H1 (cell line): Measurements from ENCODE around the gene LMX1B. TPM values are rescaled to one million over a fixed set of nuclear protein-coding genes. Genes with fewer than 3 reads are reported as not detected.

Experiments used
- CTCF ChIA-PET: fragments of 300-600 bp; sonication (Branson Sonifier 250); formaldehyde crosslinking; loops from one replicate; lab custom pipeline; 2021; ENCODE audit not compliant: partially characterized antibody; lab: Charles Lee
- POLR2A ChIA-PET: fragments of 300-600 bp; sonication (Branson Sonifier 250); formaldehyde crosslinking; loops from one replicate; lab custom pipeline; 2021; ENCODE audit warnings: inconsistent platforms; ENCODE audit not compliant: partially characterized antibody; lab: Charles Lee
- DNase-seq, 2 experiments: peaks; one replicate each; pipeline versions ENCODE4 v3.0.0 to v3.0.0-alpha.2; 2010 to 2022; ENCODE audit warnings: low spot score in 2 of 2, low read depth in 1 of 2, mixed read lengths in 1 of 2
- FAIRE-seq: peaks from 2 replicates; lab custom pipeline; 2011; peaks lifted over from hg19 to GRCh38; lab: Jason Lieb, UNC
- H2AFZ ChIP-seq: 2 replicates; pipeline ENCODE4 v1.8.1; 2012; ENCODE audit warnings: low read length, inconsistent platforms
- H2AK5ac ChIP-seq: 2 replicates; pipeline ENCODE4 v1.6.1; 2013; ENCODE audit warnings: low read depth, low read length
- H2BK120ac ChIP-seq: replicated peaks from 2 replicates; pipeline ENCODE3; 2013; ENCODE audit warnings: low read depth, low read length, inconsistent platforms
- H2BK12ac ChIP-seq: 2 replicates; pipeline ENCODE4 v1.6.1; 2013; ENCODE audit warnings: low read depth, low read length
- H2BK15ac ChIP-seq: 2 replicates; pipeline ENCODE4 v1.6.1; 2013; ENCODE audit warnings: low read length
- H2BK20ac ChIP-seq: 2 replicates; pipeline ENCODE4 v1.6.1; 2013; ENCODE audit warnings: low read length
- H2BK5ac ChIP-seq: 2 replicates; pipeline ENCODE4 v1.6.1; 2013; ENCODE audit warnings: low read depth, low read length
- H3K14ac ChIP-seq: 2 replicates; pipeline ENCODE4 v1.6.1; 2013; ENCODE audit warnings: inconsistent platforms; ENCODE audit not compliant: insufficient read length
- H3K18ac ChIP-seq: 2 replicates; pipeline ENCODE4 v1.6.1; 2013; ENCODE audit warnings: low read length; ENCODE audit errors: extremely low read depth
- H3K23ac ChIP-seq: 2 replicates; pipeline ENCODE4 v1.6.1; 2013; ENCODE audit warnings: inconsistent platforms; ENCODE audit not compliant: insufficient read length
- H3K23me2 ChIP-seq: 2 replicates; pipeline ENCODE4 v1.6.1; 2013; ENCODE audit warnings: low read depth, low read length
- H3K27ac ChIP-seq: 2 replicates; pipeline ENCODE4 v1.6.1; 2011; ENCODE audit warnings: low read depth, low read length, inconsistent platforms
- H3K27me3 ChIP-seq, 4 experiments: replicated peaks in 1 of 4; 1 replicate in 1 of 4; 2 replicates in 3 of 4; pipeline versions ENCODE4 v1.6.1 to v1.8.1; 2011 to 2013; ENCODE audit warnings: low read length in 3 of 4, mild to moderate bottlenecking in 3 of 4, inconsistent platforms in 2 of 4, mixed read lengths in 2 of 4, moderate library complexity in 1 of 4; ENCODE audit not compliant: control insufficient read depth in 3 of 4, insufficient read depth in 3 of 4; ENCODE audit errors: extremely low read depth in 1 of 4
- H3K36me3 ChIP-seq, 4 experiments: 2 replicates each; pipeline versions ENCODE4 v1.6.1 to v1.8.1; 2011 to 2013; ENCODE audit warnings: mild to moderate bottlenecking in 4 of 4, low read length in 3 of 4, moderate library complexity in 2 of 4, control low read depth in 1 of 4, inconsistent platforms in 1 of 4; ENCODE audit not compliant: insufficient read depth in 4 of 4, control insufficient read depth in 2 of 4
- H3K4ac ChIP-seq: replicated peaks from 2 replicates; pipeline ENCODE3; 2013; ENCODE audit warnings: low read length, low read depth, mixed read lengths, inconsistent platforms; ENCODE audit not compliant: insufficient read length
- H3K4me1 ChIP-seq, 4 experiments: replicated peaks in 1 of 4; 1 replicate in 1 of 4; 2 replicates in 3 of 4; pipeline versions ENCODE4 v1.6.1 to v1.8.1; 2011 to 2013; ENCODE audit warnings: low read length in 3 of 4, inconsistent platforms in 2 of 4, mixed read lengths in 1 of 4; ENCODE audit not compliant: insufficient read depth in 4 of 4, control insufficient read depth in 3 of 4
- H3K4me2 ChIP-seq, 2 experiments: 2 replicates each; pipeline versions ENCODE4 v1.6.1 to v1.8.1; 2011 to 2013; ENCODE audit warnings: low read depth in 2 of 2, low read length in 2 of 2, control low read depth in 1 of 2, inconsistent platforms in 1 of 2, mild to moderate bottlenecking in 1 of 2; ENCODE audit not compliant: insufficient read depth in 1 of 2
- H3K4me3 ChIP-seq, 4 experiments: fragments of 200-600, 300-600 bp in 1 of 4; sonication (generic), shearing (Covaris generic), sonication (Bioruptor Twin) in 1 of 4; 2 replicates each; pipeline versions ENCODE4 v1.5.1 to v1.8.1; 2011 to 2016; ENCODE audit warnings: low read length in 4 of 4, low read depth in 3 of 4, control low read depth in 2 of 4, inconsistent platforms in 2 of 4, mild to moderate bottlenecking in 2 of 4, mixed read lengths in 1 of 4, moderate library complexity in 1 of 4; ENCODE audit not compliant: insufficient read depth in 2 of 4; ENCODE audit errors: extremely low read depth in 1 of 4
- H3K56ac ChIP-seq: replicated peaks from 2 replicates; pipeline ENCODE3; 2013; ENCODE audit warnings: low read depth, mild to moderate bottlenecking, mixed read lengths, low read length, inconsistent platforms; ENCODE audit not compliant: insufficient read length
- H3K79me1 ChIP-seq: 2 replicates; pipeline ENCODE4 v1.6.1; 2013; ENCODE audit warnings: low read depth, low read length, control low read depth
- H3K79me2 ChIP-seq, 2 experiments: 2 replicates each; pipeline versions ENCODE4 v1.6.1 to v1.8.1; 2012 to 2013; ENCODE audit warnings: low read length in 2 of 2, mild to moderate bottlenecking in 2 of 2, inconsistent platforms in 1 of 2; ENCODE audit not compliant: insufficient read depth in 2 of 2, control insufficient read depth in 1 of 2
- H3K9ac ChIP-seq, 4 experiments: replicated peaks in 1 of 4; 1 replicate in 1 of 4; 2 replicates in 3 of 4; pipeline versions ENCODE4 v1.6.1 to v1.8.1; 2011 to 2013; ENCODE audit warnings: low read depth in 3 of 4, low read length in 3 of 4, control low read depth in 2 of 4, mild to moderate bottlenecking in 2 of 4, moderate library complexity in 2 of 4, inconsistent platforms in 1 of 4; ENCODE audit errors: extremely low read depth in 1 of 4
- H3K9me3 ChIP-seq, 2 experiments: 2 replicates each; pipeline versions ENCODE4 v1.6.1 to v1.8.1; 2012 to 2013; ENCODE audit warnings: mild to moderate bottlenecking in 2 of 2, moderate library complexity in 2 of 2, control low read depth in 1 of 2, inconsistent platforms in 1 of 2, low read depth in 1 of 2, low read length in 1 of 2, mixed read lengths in 1 of 2; ENCODE audit not compliant: insufficient read depth in 2 of 2
- H4K20me1 ChIP-seq, 2 experiments: replicated peaks in 1 of 2; 2 replicates each; pipeline versions ENCODE3 to v1.8.1; 2011 to 2013; ENCODE audit warnings: inconsistent platforms in 2 of 2, low read length in 2 of 2, mild to moderate bottlenecking in 1 of 2; ENCODE audit not compliant: insufficient read depth in 2 of 2, control insufficient read depth in 1 of 2
- H4K5ac ChIP-seq: 2 replicates; pipeline ENCODE4 v1.6.1; 2013; ENCODE audit warnings: low read length, low read depth, mixed read lengths, inconsistent platforms; ENCODE audit not compliant: insufficient read length
- H4K8ac ChIP-seq: 2 replicates; pipeline ENCODE4 v1.8.0; 2013; ENCODE audit warnings: mild to moderate bottlenecking, moderate library complexity, low read length, inconsistent platforms; ENCODE audit not compliant: insufficient read depth; ENCODE audit errors: extremely low read depth
- H4K91ac ChIP-seq: replicated peaks from 2 replicates; pipeline ENCODE3; 2013; ENCODE audit warnings: low read length, mixed read lengths, inconsistent platforms; ENCODE audit not compliant: insufficient read length
- ASH2L ChIP-seq: fragments of 200-600, 300-600 bp; sonication (generic); IDR thresholded peaks from one replicate; pipeline ENCODE4 v1.7.1; 2017; ENCODE audit warnings: low read length
- EZH2 ChIP-seq: fragments of 200-600 bp; sonication (generic); IDR thresholded peaks from 2 replicates; pipeline ENCODE4 v1.7.1; 2012; ENCODE audit warnings: low read depth, mild to moderate bottlenecking, moderate library complexity, low read length, inconsistent platforms; ENCODE audit not compliant: severe bottlenecking
- GTF2F1 ChIP-seq: IDR thresholded peaks from 2 replicates; pipeline ENCODE4 v1.6.1; 2012; ENCODE audit warnings: low read depth, low read length, improper control_type of control experiment, borderline replicate concordance
- POLR2AphosphoS5 ChIP-seq: IDR thresholded peaks from 2 replicates; pipeline ENCODE4 v1.6.1; 2011; ENCODE audit warnings: low read depth, low read length
- RBBP5 ChIP-seq: IDR thresholded peaks from 2 replicates; pipeline ENCODE4 v1.7.1; 2012; ENCODE audit warnings: low read depth, mild to moderate bottlenecking, inconsistent platforms, low read length, moderate library complexity, borderline replicate concordance
- RNF2 ChIP-seq: fragments of 200-900, 300-1000 bp; sonication (generic); IDR thresholded peaks from 2 replicates; pipeline ENCODE4 v1.7.1; 2016; ENCODE audit warnings: borderline replicate concordance, low read depth, mild to moderate bottlenecking, antibody characterized with exemption, low read length; ENCODE audit not compliant: poor library complexity, severe bottlenecking; ENCODE audit errors: missing control alignments
- TBP ChIP-seq: IDR thresholded peaks from 2 replicates; pipeline ENCODE4 v1.6.1; 2011; ENCODE audit warnings: low read depth, low read length, improper control_type of control experiment
- TCF12 ChIP-seq: IDR thresholded peaks from 2 replicates; pipeline ENCODE4 v1.6.1; 2011; ENCODE audit warnings: low read depth, mild to moderate bottlenecking, low read length
- USF2 ChIP-seq: IDR thresholded peaks from 2 replicates; pipeline ENCODE4 v1.6.1; 2011; ENCODE audit warnings: low read length, improper control_type of control experiment
- WGBS, 2 experiments: shearing (Covaris generic) in 1 of 2; methylation state at CpG; one replicate each; pipeline versions ENCODE4 v1.1.6 to v1.1.7; 2013 to 2015; ENCODE audit warnings: low lambda C conversion rate in 2 of 2, mixed read lengths in 2 of 2, inconsistent platforms in 1 of 2, low coverage in 1 of 2, missing lambda C conversion rate in 1 of 2; ENCODE audit not compliant: insufficient replicate concordance in 2 of 2, insufficient coverage in 1 of 2, insufficient read length in 1 of 2; ENCODE audit errors: extremely low coverage in 1 of 2, missing lambda C conversion rate in 1 of 2; 5-methylcytosine and 5-hydroxymethylcytosine counted together
- polyA plus RNA-seq, 7 experiments: library from polyadenylated mRNA; depleted of rRNA in 3 of 7; stranded (reverse) in 5 of 7; unstranded in 2 of 7; fragments of >200 nt in 5 of 7; fragments of 200-250 nt in 2 of 7; gene quantifications; 1 replicate in 5 of 7; 2 replicates in 1 of 7; 4 replicates in 1 of 7; pipeline versions ENCODE4 v1.2.1 to v1.2.3, GENCODE V29; 2011 to 2013; ENCODE audit warnings: missing spikeins in 2 of 7, mixed read lengths in 2 of 7
- total RNA-seq: library from RNA; stranded (reverse); fragmentation: NEBNext Ultra II Directional; extraction: Animal tissue kit (Norgen Biotek cat#: 25700); gene quantifications from 2 replicates; pipeline ENCODE4 v1.2.1, GENCODE V29; 2021
- TF ChIP-seq, protein P1 (sequence below): IDR thresholded peaks from 2 replicates; pipeline ENCODE4 v1.6.1; 2012; ENCODE audit warnings: inconsistent platforms

Gene LMX1B
- total and polyA plus RNA-seq, 2 of the 8 experiments (the other 6 are each of a cell fraction or from before 2014, with no cell fraction given) = 0.09 to 0.37 TPM

DNA sequence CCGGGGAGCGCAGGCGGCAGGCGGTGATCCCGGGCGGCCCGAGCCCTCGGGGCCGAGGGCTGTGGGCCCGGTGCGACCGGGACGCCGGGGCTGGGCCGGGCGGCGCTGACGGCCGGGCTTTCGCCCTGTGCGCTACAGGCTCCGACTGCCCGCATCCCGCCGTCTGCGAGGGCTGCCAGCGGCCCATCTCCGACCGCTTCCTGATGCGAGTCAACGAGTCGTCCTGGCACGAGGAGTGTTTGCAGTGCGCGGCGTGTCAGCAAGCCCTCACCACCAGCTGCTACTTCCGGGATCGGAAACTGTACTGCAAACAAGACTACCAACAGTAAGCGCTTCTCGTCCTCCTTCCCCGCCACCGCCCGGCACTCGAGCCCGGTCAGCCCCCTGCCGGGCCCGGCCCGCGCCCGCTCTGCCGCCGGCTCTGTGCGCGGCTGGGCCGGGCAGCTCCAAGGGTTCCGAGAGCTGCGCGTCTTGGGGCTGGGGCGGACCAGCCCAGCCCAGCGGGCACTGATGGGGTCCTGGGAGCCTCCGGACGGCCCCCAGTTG is 1.6 kb downstream of the LMX1B start:
- H3K56ac ChIP-seq = no peak overlapping the region
- CTCF ChIA-PET = interaction anchor here (1.2 to 2.6 kb wide), 5 partner anchors 9 to 87 kb away, joined by 3 to 22 read pairs (median 5); no protein-coding TSS in a partner anchor
- H3K9ac ChIP-seq = no peak overlapping the region
- peak overlapping the region; percentile 76 for H4K91ac ChIP-seq
- no peaks in the 10 kb centered on the region for H3K79me1 ChIP-seq
- no peak overlapping the region for H4K8ac ChIP-seq
- H3K4me3 ChIP-seq = peak overlapping the region; percentile 4 to 53 (median 20); a peak in 6 of 8 replicates
- peak overlapping the region; percentile 80; the same call in 1 of the 2 replicates for H2BK12ac ChIP-seq
- H3K4me1 ChIP-seq = peaks cover 20 to 71% (median 42%) of the 10 kb centered on the region in 4 experiments
- H3K23ac ChIP-seq = no peak overlapping the region
- peak overlapping the region; percentile 81; the same call in 1 of the 2 replicates for H2BK15ac ChIP-seq
- peak overlapping the region; percentile 68 to 80 for H3K4me2 ChIP-seq
- POLR2A ChIA-PET = interaction anchor here (1.1 to 1.6 kb wide), 2 partner anchors 9 to 13 kb away, joined by 3 to 4 read pairs; no protein-coding TSS in a partner anchor
- H2AFZ ChIP-seq = no peak overlapping the region
- peaks cover 91 to 96% (median 95%) of the 10 kb centered on the region in 4 experiments for H3K27me3 ChIP-seq
- H3K27ac ChIP-seq = no peak overlapping the region
- H3K18ac ChIP-seq = peak overlapping the region; percentile 48
- H2BK5ac ChIP-seq = no peak overlapping the region
- no peaks in the 10 kb centered on the region for H3K79me2 ChIP-seq
- no peak overlapping the region for H3K4ac ChIP-seq
- no peaks in the 10 kb centered on the region for H3K9me3 ChIP-seq
- no peak overlapping the region for H4K5ac ChIP-seq
- peaks cover 12% of the 10 kb centered on the region; the same call in 1 of the 2 replicates for H3K23me2 ChIP-seq
- H2AK5ac ChIP-seq = no peak overlapping the region
- H3K36me3 ChIP-seq = peaks cover 0 to 10% (median 0%) of the 10 kb centered on the region in 4 experiments; a peak in 1 of 8 replicates
- H4K20me1 ChIP-seq = peaks cover 8 to 26% of the 10 kb centered on the region in 2 experiments
- no peak overlapping the region; the same call in 1 of the 2 replicates for H2BK20ac ChIP-seq
- H2BK120ac ChIP-seq = no peak overlapping the region
- DNase-seq = peak in 1 of 2 experiments; percentile 75
- H3K14ac ChIP-seq = no peak overlapping the region
- FAIRE-seq = no peak
- 1% methylated on average over 46 of the region's 62 CpGs; no CpG with 5 or more reads in 1 of the 2 experiments for WGBS, 2 experiments
- 0 out of 2 replicates have a peak, but pooled peaks have one; percentile 1 for TF ChIP-seq TCF12
- 0 out of 2 replicates have a peak, but pooled peaks have one; percentile 64 for TF ChIP-seq RBBP5
- TF ChIP-seq TBP = peak; percentile 13; the same call in 1 of the 2 replicates
- TF ChIP-seq, protein P1, sequence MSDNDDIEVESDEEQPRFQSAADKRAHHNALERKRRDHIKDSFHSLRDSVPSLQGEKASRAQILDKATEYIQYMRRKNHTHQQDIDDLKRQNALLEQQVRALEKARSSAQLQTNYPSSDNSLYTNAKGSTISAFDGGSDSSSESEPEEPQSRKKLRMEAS = peak; percentile 76
- no peak for TF ChIP-seq USF2
- no peak for TF ChIP-seq RNF2
- no peak for TF ChIP-seq ASH2L
- no peak for TF ChIP-seq POLR2AphosphoS5
- peak; percentile 94 for TF ChIP-seq EZH2
- TF ChIP-seq GTF2F1 = no peak
